ENCODE results near the gene HJURP. TPM values are rescaled to one million over a fixed set of nuclear protein-coding genes. Genes with fewer than 3 reads are reported as not detected.

HJURP gene
- total RNA-seq, 3 donors from 2014 or later (not counting 1 experiment from before 2014, with no cell fraction given) = 0.87 to 3.2 (median 1.5) TPM

DNA sequence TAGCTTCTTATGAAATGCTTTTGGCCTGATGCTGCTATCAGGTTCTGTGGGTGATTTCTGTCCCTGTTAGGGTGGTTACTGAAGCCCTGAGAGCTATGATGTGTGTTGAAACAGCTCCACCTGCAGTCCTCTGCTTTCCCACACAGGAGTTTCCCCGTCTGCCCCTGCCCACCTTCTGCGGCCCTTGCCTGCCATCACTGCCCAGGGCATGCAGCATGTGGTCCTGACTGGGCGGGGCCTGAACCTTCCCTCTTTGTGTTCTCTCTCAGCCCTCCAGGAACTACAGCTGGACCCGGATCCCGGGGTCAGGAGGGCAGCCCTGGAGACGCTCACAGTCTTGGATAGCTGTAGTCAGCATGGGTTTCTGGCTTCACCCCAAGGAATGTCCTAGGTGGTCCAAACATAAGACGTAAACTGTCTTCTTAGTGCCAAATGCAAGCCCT lies 21.4 kb downstream of the HJURP start:
- Histone ChIP-seq H3K36me3 (ENCODE audit: control insufficient read depth, insufficient read depth, low read length) (no peaks in the 10 kb centered on the region), H3K27me3 (ENCODE audit: control insufficient read depth, insufficient read depth, low read length) (no peaks in the 10 kb centered on the region), H3K4me1 (ENCODE audit: control insufficient read depth, insufficient read depth, low read length) (no peaks in the 10 kb centered on the region), H3K27ac (ENCODE audit: low read length) (no peak overlapping the region), H3K4me3 (ENCODE audit: low read length) (no peak overlapping the region), H3K9me3 (ENCODE audit: control insufficient read depth, insufficient read depth, low read length) (no peaks in the 10 kb centered on the region)
- no peaks in the 10 kb centered on the region for H3K27me3 Mint-ChIP-seq (ENCODE audit: low read depth in 2 of 2)
- DNase-seq = no peak
- WGBS (ENCODE audit: insufficient coverage) = 92% methylated on average over 7 of the region's 7 CpGs
- no peak for ATAC-seq
- intact Hi-C loops (cut with micrococcal nuclease) = no loop called here
- H3K4me3 Mint-ChIP-seq = no peak overlapping the region
- peaks cover 0 to 2% of the 10 kb centered on the region in 2 donors for H3K4me1 Mint-ChIP-seq
- TF ChIP-seq, protein P1, sequence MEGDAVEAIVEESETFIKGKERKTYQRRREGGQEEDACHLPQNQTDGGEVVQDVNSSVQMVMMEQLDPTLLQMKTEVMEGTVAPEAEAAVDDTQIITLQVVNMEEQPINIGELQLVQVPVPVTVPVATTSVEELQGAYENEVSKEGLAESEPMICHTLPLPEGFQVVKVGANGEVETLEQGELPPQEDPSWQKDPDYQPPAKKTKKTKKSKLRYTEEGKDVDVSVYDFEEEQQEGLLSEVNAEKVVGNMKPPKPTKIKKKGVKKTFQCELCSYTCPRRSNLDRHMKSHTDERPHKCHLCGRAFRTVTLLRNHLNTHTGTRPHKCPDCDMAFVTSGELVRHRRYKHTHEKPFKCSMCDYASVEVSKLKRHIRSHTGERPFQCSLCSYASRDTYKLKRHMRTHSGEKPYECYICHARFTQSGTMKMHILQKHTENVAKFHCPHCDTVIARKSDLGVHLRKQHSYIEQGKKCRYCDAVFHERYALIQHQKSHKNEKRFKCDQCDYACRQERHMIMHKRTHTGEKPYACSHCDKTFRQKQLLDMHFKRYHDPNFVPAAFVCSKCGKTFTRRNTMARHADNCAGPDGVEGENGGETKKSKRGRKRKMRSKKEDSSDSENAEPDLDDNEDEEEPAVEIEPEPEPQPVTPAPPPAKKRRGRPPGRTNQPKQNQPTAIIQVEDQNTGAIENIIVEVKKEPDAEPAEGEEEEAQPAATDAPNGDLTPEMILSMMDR (IDR thresholded peaks at IDR 0.05) = no peak
- H3K27ac Mint-ChIP-seq = no peak overlapping the region
- no peaks in the 10 kb centered on the region for H3K9me3 Mint-ChIP-seq
- no peaks in the 10 kb centered on the region for H3K36me3 Mint-ChIP-seq

DNA sequence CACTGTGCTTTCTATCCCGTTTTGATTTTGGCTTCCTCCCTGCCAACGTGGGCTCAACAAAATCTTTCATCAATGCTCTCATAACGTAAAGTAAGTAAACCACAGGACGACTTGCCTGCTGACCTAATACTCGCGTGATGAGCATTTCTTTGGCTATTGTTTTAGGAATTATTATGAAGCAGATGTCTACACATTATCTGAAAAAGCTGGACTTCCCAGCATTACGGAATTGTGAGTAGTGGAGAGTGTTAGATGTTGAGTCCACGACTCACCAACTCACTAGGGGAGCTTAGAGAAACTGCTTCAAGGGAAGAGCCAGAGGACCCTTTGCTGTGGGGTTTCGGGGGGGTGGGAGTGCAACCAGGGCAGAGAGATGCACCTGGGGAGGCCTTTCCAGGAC lies 21.9 kb downstream of the HJURP start:
- TF ChIP-seq, protein P1 (IDR thresholded peaks at IDR 0.05) = no peak
- Mint-ChIP-seq H3K27me3 (ENCODE audit: low read depth in 2 of 2) (no peaks in the 10 kb centered on the region), H3K4me3 (no peak overlapping the region), H3K36me3 (no peaks in the 10 kb centered on the region), H3K9me3 (no peaks in the 10 kb centered on the region), H3K27ac (no peak overlapping the region), H3K4me1 (no peaks in the 10 kb centered on the region)
- Histone ChIP-seq H3K36me3 (ENCODE audit: control insufficient read depth, insufficient read depth, low read length) (no peaks in the 10 kb centered on the region), H3K27ac (ENCODE audit: low read length) (no peak overlapping the region), H3K9me3 (ENCODE audit: control insufficient read depth, insufficient read depth, low read length) (no peaks in the 10 kb centered on the region), H3K4me3 (ENCODE audit: low read length) (no peak overlapping the region), H3K27me3 (ENCODE audit: control insufficient read depth, insufficient read depth, low read length) (no peaks in the 10 kb centered on the region), H3K4me1 (ENCODE audit: control insufficient read depth, insufficient read depth, low read length) (no peaks in the 10 kb centered on the region)
- intact Hi-C loops (cut with micrococcal nuclease) = no loop called here
- no peak for DNase-seq
- no peak for ATAC-seq
- WGBS (ENCODE audit: insufficient coverage) = 93% methylated on average over 9 of the region's 9 CpGs

DNA sequence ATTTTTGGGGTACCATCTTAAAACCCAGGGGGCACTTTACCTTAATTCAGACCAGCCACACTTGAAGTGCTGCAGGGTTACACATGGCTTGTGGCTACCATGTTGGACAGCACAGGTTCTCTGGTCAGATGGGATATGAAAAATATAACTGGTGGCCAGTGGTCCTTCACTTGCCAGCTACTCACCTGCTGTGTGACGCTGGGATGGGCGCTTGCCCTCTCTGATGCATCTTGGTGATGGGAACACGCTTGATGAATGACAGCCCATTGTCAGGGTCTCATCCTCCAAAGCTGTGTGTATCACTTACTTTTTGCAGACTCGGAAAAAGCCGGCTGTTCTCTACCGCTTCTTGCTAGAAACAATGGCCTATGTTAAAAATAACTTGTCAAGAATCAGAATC lies 22.5 kb downstream of the HJURP start:
- 97% methylated on average over 6 of the region's 6 CpGs for WGBS (ENCODE audit: insufficient coverage)
- no peaks in the 10 kb centered on the region for H3K36me3 ChIP-seq (ENCODE audit: control insufficient read depth, insufficient read depth, low read length)
- DNase-seq (no peak), ATAC-seq (no peak)
- no peaks in the 10 kb centered on the region for H3K27me3 Mint-ChIP-seq (ENCODE audit: low read depth in 2 of 2)
- no peak overlapping the region for H3K27ac ChIP-seq (ENCODE audit: low read length)
- TF ChIP-seq, protein P1 (IDR thresholded peaks at IDR 0.05) = no peak
- intact Hi-C loops (cut with micrococcal nuclease) = no loop called here
- H3K9me3 Mint-ChIP-seq = no peaks in the 10 kb centered on the region
- no peak overlapping the region for H3K27ac Mint-ChIP-seq
- H3K9me3 ChIP-seq (ENCODE audit: control insufficient read depth, insufficient read depth, low read length) = no peaks in the 10 kb centered on the region
- H3K4me1 ChIP-seq (ENCODE audit: control insufficient read depth, insufficient read depth, low read length) = no peaks in the 10 kb centered on the region
- H3K4me3 ChIP-seq (ENCODE audit: low read length) = no peak overlapping the region
- H3K36me3 Mint-ChIP-seq = no peaks in the 10 kb centered on the region
- no peak overlapping the region for H3K4me3 Mint-ChIP-seq
- H3K27me3 ChIP-seq (ENCODE audit: control insufficient read depth, insufficient read depth, low read length) = no peaks in the 10 kb centered on the region
- no peaks in the 10 kb centered on the region for H3K4me1 Mint-ChIP-seq

DNA sequence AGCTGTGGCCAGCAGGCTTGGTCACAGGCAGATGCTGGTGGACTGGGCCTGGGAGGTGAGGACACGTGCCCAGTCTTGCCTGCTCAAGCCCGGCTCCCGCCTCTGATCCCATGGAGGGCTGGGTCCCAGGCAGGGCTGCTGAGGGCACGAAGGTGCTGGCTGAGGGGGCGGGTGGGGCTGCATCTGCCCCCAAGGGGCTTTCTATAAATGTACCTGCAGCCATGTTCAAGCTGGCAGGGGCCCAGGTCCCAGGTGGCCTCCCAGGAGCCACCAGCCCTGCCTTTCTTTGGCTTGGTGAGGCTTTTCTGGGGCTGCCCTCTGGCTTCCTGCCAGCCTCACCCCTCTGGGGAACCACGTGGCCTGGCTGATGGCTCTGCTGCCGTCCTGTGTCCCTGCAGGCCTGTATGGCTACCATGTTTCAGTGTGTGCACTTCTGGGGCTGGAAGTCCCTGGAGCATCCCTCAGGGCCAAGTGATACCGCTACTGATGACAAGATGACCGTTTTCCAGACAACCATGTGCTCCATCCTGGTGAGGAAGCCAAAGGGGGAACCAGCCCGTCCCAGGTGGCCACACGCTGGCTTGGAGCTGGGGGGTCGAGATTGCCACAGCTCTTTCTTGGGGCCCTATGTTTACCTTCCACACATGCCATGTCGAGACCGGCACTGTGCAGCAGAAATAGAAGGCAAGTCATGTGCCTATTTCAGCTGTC lies 23.2 kb downstream of the HJURP start:
- 73% methylated on average over 14 of the region's 14 CpGs for WGBS (ENCODE audit: insufficient coverage)

More for the DNA sequence above, 23.2 kb downstream of the HJURP start:
- DNase-seq = no peak
- Histone ChIP-seq H3K4me3 (ENCODE audit: low read length) (no peak overlapping the region), H3K36me3 (ENCODE audit: control insufficient read depth, insufficient read depth, low read length) (no peaks in the 10 kb centered on the region), H3K4me1 (ENCODE audit: control insufficient read depth, insufficient read depth, low read length) (no peaks in the 10 kb centered on the region), H3K27me3 (ENCODE audit: control insufficient read depth, insufficient read depth, low read length) (no peaks in the 10 kb centered on the region), H3K9me3 (ENCODE audit: control insufficient read depth, insufficient read depth, low read length) (no peaks in the 10 kb centered on the region), H3K27ac (ENCODE audit: low read length) (no peak overlapping the region)
- Mint-ChIP-seq H3K4me1 (no peaks in the 10 kb centered on the region), H3K36me3 (no peaks in the 10 kb centered on the region), H3K27me3 (ENCODE audit: low read depth in 2 of 2) (peaks cover 0 to 2% of the 10 kb centered on the region in 2 donors), H3K9me3 (no peaks in the 10 kb centered on the region), H3K27ac (no peak overlapping the region), H3K4me3 (no peak overlapping the region)
- no peak for ATAC-seq
- TF ChIP-seq, protein P1 (IDR thresholded peaks at IDR 0.05) = no peak
- intact Hi-C loops (cut with micrococcal nuclease) = no loop called here

Measured in natural killer cell (primary cell).